ENCODE data around the gene GLO1. TPM values are rescaled to one million over a fixed set of nuclear protein-coding genes. Genes with fewer than 3 reads are reported as not detected.

Gene GLO1
- 36.7 TPM for total RNA-seq

- ATAC-seq (peak; percentile 99), DNase-seq (ENCODE audit: low spot score) (peak; percentile 99)
Measured at GRCh38 chr6:38702558-38703397, at the start of gene GLO1. Gene GLO1 (minus strand): TSS chr6:38703145. CDS start chr6:38703054, 91 bp downstream.

GRCh38 chr6:38750968-38751615 lies 48.1 kb upstream of the GLO1 start:
- no peak for ATAC-seq
- no peak for DNase-seq (ENCODE audit: low spot score)

- DNase-seq (ENCODE audit: low spot score) (no peak), ATAC-seq (no peak)
Measured at GRCh38 chr6:38749473-38749872, 46.5 kb upstream of the GLO1 start.

GRCh38 chr6:38739532-38739931 lies 36.6 kb upstream of the GLO1 start:
- ATAC-seq (peak; percentile 67), DNase-seq (ENCODE audit: low spot score) (no peak)

- ATAC-seq (no peak), DNase-seq (ENCODE audit: low spot score) (no peak)
Measured at GRCh38 chr6:38738261-38738660, 35.3 kb upstream of the GLO1 start.

- ATAC-seq (no peak), DNase-seq (ENCODE audit: low spot score) (no peak)
Measured at GRCh38 chr6:38736951-38737350, 34.0 kb upstream of the GLO1 start.

- ATAC-seq (no peak), DNase-seq (ENCODE audit: low spot score) (no peak)
Measured at GRCh38 chr6:38730140-38730862, 27.4 kb upstream of the GLO1 start.

- DNase-seq (ENCODE audit: low spot score) = no peak
- ATAC-seq = no peak
Measured at GRCh38 chr6:38728203-38728602, 25.3 kb upstream of the GLO1 start.

- ATAC-seq (no peak), DNase-seq (ENCODE audit: low spot score) (no peak)
Measured at GRCh38 chr6:38725414-38726183, 22.7 kb upstream of the GLO1 start.

GRCh38 chr6:38724343-38724742 lies 21.4 kb upstream of the GLO1 start:
- DNase-seq (ENCODE audit: low spot score) = no peak
- no peak for ATAC-seq

- no peak for DNase-seq (ENCODE audit: low spot score)
- no peak for ATAC-seq
Measured at GRCh38 chr6:38723783-38724182, 20.8 kb upstream of the GLO1 start.

GRCh38 chr6:38722727-38723334 lies 19.9 kb upstream of the GLO1 start:
- DNase-seq (ENCODE audit: low spot score) (no peak), ATAC-seq (no peak)

- DNase-seq (ENCODE audit: low spot score) (no peak), ATAC-seq (no peak)
Measured at GRCh38 chr6:38722038-38722437, 19.1 kb upstream of the GLO1 start.

GRCh38 chr6:38720295-38720694 lies 17.4 kb upstream of the GLO1 start:
- ATAC-seq (peak; percentile 28), DNase-seq (ENCODE audit: low spot score) (no peak)

- ATAC-seq = no peak
- no peak for DNase-seq (ENCODE audit: low spot score)
Measured at GRCh38 chr6:38719358-38719757, 16.4 kb upstream of the GLO1 start.

- no peak for ATAC-seq
- DNase-seq (ENCODE audit: low spot score) = no peak
Measured at GRCh38 chr6:38716825-38717224, 13.9 kb upstream of the GLO1 start.

- peak; percentile 43 for ATAC-seq
- no peak for DNase-seq (ENCODE audit: low spot score)
Measured at GRCh38 chr6:38715016-38715689, 12.2 kb upstream of the GLO1 start, which contains the start of gene DNAH8. Gene DNAH8 (plus strand): TSS chr6:38715311. CDS start chr6:38722810, 7,499 bp downstream.

GRCh38 chr6:38714239-38715015 lies 11.5 kb upstream of the GLO1 start:
- no peak for ATAC-seq
- DNase-seq (ENCODE audit: low spot score) = no peak

GRCh38 chr6:38713812-38714211 lies 10.9 kb upstream of the GLO1 start:
- no peak for ATAC-seq

More at GRCh38 chr6:38713812-38714211, 10.9 kb upstream of the GLO1 start:
- no peak for DNase-seq (ENCODE audit: low spot score)
